DND-41 (cell line): ENCODE measurements around the gene GPX3.

ENCODE experiments used
- ATAC-seq: fragments of 200-7000 bp; cut with Tn5 transposase; 3 replicates; pipeline ENCODE4 v1.9.1; 2021; ENCODE audit warnings: low read depth; ENCODE audit not compliant: insufficient read depth
- DNase-seq: peaks from one replicate; pipeline ENCODE4 v3.0.0-alpha.2; 2020
- H2AFZ ChIP-seq: 2 replicates; pipeline ENCODE4 v1.6.0; 2012; ENCODE audit warnings: low read depth, low read length
- H3K27ac ChIP-seq: 2 replicates; pipeline ENCODE4 v1.5.1; 2012; ENCODE audit warnings: low read length, inconsistent platforms
- H3K27me3 ChIP-seq: fragments of 200-600 bp; sonication (generic); 2 replicates; pipeline ENCODE4 v1.6.0; 2012; ENCODE audit warnings: low read length, mild to moderate bottlenecking, inconsistent platforms; ENCODE audit not compliant: insufficient read depth, poor library complexity
- H3K36me3 ChIP-seq: 2 replicates; pipeline ENCODE4 v1.5.1; 2012; ENCODE audit warnings: low read length, inconsistent platforms; ENCODE audit not compliant: insufficient read depth
- H3K4me1 ChIP-seq: 2 replicates; pipeline ENCODE4 v1.5.1; 2012; ENCODE audit warnings: mild to moderate bottlenecking, low read length; ENCODE audit not compliant: insufficient read depth
- H3K4me2 ChIP-seq: 2 replicates; pipeline ENCODE4 v1.6.0; 2012; ENCODE audit warnings: mild to moderate bottlenecking, moderate library complexity, low read length, inconsistent platforms; ENCODE audit not compliant: insufficient read depth
- H3K4me3 ChIP-seq, 2 experiments: fragments of 200-600 bp in 1 of 2; shearing (Covaris generic) in 1 of 2; 2 replicates each; pipeline ENCODE4 v1.5.1; 2012 to 2016; ENCODE audit warnings: inconsistent platforms in 2 of 2, low read length in 2 of 2, mild to moderate bottlenecking in 2 of 2, low read depth in 1 of 2, moderate library complexity in 1 of 2
- H3K79me2 ChIP-seq: 2 replicates; pipeline ENCODE4 v1.6.0; 2012; ENCODE audit warnings: low read length, inconsistent platforms; ENCODE audit not compliant: insufficient read depth
- H3K9ac ChIP-seq: 2 replicates; pipeline ENCODE4 v1.6.0; 2012; ENCODE audit warnings: low read depth, mild to moderate bottlenecking, inconsistent platforms, low read length, moderate library complexity
- H3K9me3 ChIP-seq: 2 replicates; pipeline ENCODE4 v1.5.1; 2012; ENCODE audit warnings: low read length, moderate library complexity, mild to moderate bottlenecking, inconsistent platforms; ENCODE audit not compliant: insufficient read depth, severe bottlenecking
- H4K20me1 ChIP-seq: 2 replicates; pipeline ENCODE4 v1.6.0; 2012; ENCODE audit warnings: low read length; ENCODE audit not compliant: insufficient read depth
- CTCF ChIP-seq: IDR thresholded peaks from 2 replicates; pipeline ENCODE4 v1.5.1; 2012; ENCODE audit warnings: borderline replicate concordance, low read length, moderate library complexity, mild to moderate bottlenecking; ENCODE audit not compliant: poor library complexity, severe bottlenecking; ENCODE audit errors: extremely low read depth
- EZH2 ChIP-seq: IDR thresholded peaks from 3 replicates; pipeline ENCODE4 v1.6.1; 2012; ENCODE audit warnings: borderline replicate concordance, low read depth, mild to moderate bottlenecking, moderate library complexity, low read length, inconsistent platforms; ENCODE audit not compliant: severe bottlenecking

Gene GPX3

GRCh38 chr5:151075698-151076331 is 55.4 kb downstream of the GPX3 start:
- Histone ChIP-seq H3K4me2 (no peak overlapping the region), H2AFZ (no peak overlapping the region), H3K4me1 (peaks cover 25% of the 10 kb centered on the region), H3K27me3 (no peaks in the 10 kb centered on the region), H4K20me1 (peaks cover 54% of the 10 kb centered on the region), H3K36me3 (peaks cover 27% of the 10 kb centered on the region), H3K9me3 (no peaks in the 10 kb centered on the region), H3K9ac (no peak overlapping the region), H3K4me3 (no peak overlapping the region), H3K27ac (no peak overlapping the region), H3K79me2 (peaks cover 100% of the 10 kb centered on the region)
- DNase-seq (no peak), ATAC-seq (no peak)
- TF ChIP-seq EZH2 (no peak), CTCF (no peak)

- H3K27ac ChIP-seq, result no peak overlapping the region
- ATAC-seq (no peak), DNase-seq (no peak)
- TF ChIP-seq EZH2 (no peak), CTCF (no peak)
- no peaks in the 10 kb centered on the region for H3K27me3 ChIP-seq
- H3K9ac ChIP-seq, result no peak overlapping the region
- no peak overlapping the region for H2AFZ ChIP-seq
- no peaks in the 10 kb centered on the region for H3K9me3 ChIP-seq
- H3K79me2 ChIP-seq, result peaks cover 98% of the 10 kb centered on the region
- peaks cover 52% of the 10 kb centered on the region for H4K20me1 ChIP-seq
- H3K4me2 ChIP-seq, result no peak overlapping the region
- no peak overlapping the region for H3K4me3 ChIP-seq
- H3K36me3 ChIP-seq, result peaks cover 25% of the 10 kb centered on the region
- peaks cover 27% of the 10 kb centered on the region for H3K4me1 ChIP-seq
Observed at GRCh38 chr5:151076616-151077015, 56.2 kb downstream of the GPX3 start.

- no peak for DNase-seq
- Histone ChIP-seq H3K27ac (no peak overlapping the region), H3K9me3 (no peaks in the 10 kb centered on the region), H3K27me3 (no peaks in the 10 kb centered on the region), H4K20me1 (peaks cover 48% of the 10 kb centered on the region), H3K79me2 (peaks cover 97% of the 10 kb centered on the region), H3K36me3 (peaks cover 22% of the 10 kb centered on the region), H2AFZ (no peak overlapping the region), H3K4me1 (peaks cover 35% of the 10 kb centered on the region), H3K4me2 (peak overlapping the region; percentile 19), H3K4me3 (no peak overlapping the region), H3K9ac (no peak overlapping the region)
- ATAC-seq, result no peak
- TF ChIP-seq CTCF (no peak), EZH2 (no peak)
Observed at GRCh38 chr5:151077419-151077818, 57.0 kb downstream of the GPX3 start.
